HEK293T (cell line): ENCODE measurements around the gene GDE1.

Source experiments
- BHLHE40 ChIP-seq: fragments of 450-650 bp; IDR thresholded peaks from 2 replicates; pipeline ENCODE4 v1.6.1; 2016; ENCODE audit warnings: mild to moderate bottlenecking, moderate library complexity, borderline replicate concordance
- ELF4 ChIP-seq: fragments of 450-650 bp; IDR thresholded peaks from 2 replicates; pipeline ENCODE4 v1.6.1; 2017; ENCODE audit warnings: antibody characterized with exemption
- FOXA1 ChIP-seq: fragments of 450-650 bp; IDR thresholded peaks from 2 replicates; pipeline ENCODE4 v1.6.1; 2016; ENCODE audit warnings: mild to moderate bottlenecking
- FOXK2 ChIP-seq: fragments of 450-650 bp; IDR thresholded peaks from 2 replicates; pipeline ENCODE4 v1.6.1; 2016; ENCODE audit warnings: mild to moderate bottlenecking
- HDGF ChIP-seq: fragments of 450-650 bp; IDR thresholded peaks from 2 replicates; pipeline ENCODE4 v1.6.1; 2017; ENCODE audit warnings: antibody characterized with exemption, borderline replicate concordance
- SP1 ChIP-seq: fragments of 450-650 bp; IDR thresholded peaks from 2 replicates; pipeline ENCODE4 v1.6.1; 2017
- SUZ12 ChIP-seq: fragments of 450-650 bp; IDR thresholded peaks from 2 replicates; pipeline ENCODE4 v1.6.1; 2016; ENCODE audit warnings: mild to moderate bottlenecking

GRCh38 chr16:19503461-19504075, 18.3 kb downstream of the GDE1 start:
- TF ChIP-seq SP1: no peak
- no peak for TF ChIP-seq FOXK2
- no peak for TF ChIP-seq HDGF
- TF ChIP-seq BHLHE40: no peak
- TF ChIP-seq ELF4: no peak
- TF ChIP-seq FOXA1: no peak
- no peak for TF ChIP-seq SUZ12
